H9 (cell line): ENCODE measurements around the gene ARAF. TPM values are rescaled to one million over a fixed set of nuclear protein-coding genes. Genes with fewer than 3 reads are reported as not detected.

Source experiments
- DNase-seq: peaks from one replicate; pipeline ENCODE4 v3.0.0-alpha.2; 2017
- H2AFZ ChIP-seq: one replicate; pipeline ENCODE4 v1.6.1; 2013; ENCODE audit warnings: mild to moderate bottlenecking, low read length, control low read depth, moderate library complexity
- H2AK5ac ChIP-seq: 2 replicates; pipeline ENCODE4 v1.6.1; 2013; ENCODE audit warnings: low read length, control low read depth, mixed read lengths; ENCODE audit not compliant: insufficient read length
- H2BK120ac ChIP-seq: one replicate; pipeline ENCODE4 v1.6.1; 2013; ENCODE audit warnings: low read depth, mild to moderate bottlenecking, low read length, control low read depth, inconsistent platforms; ENCODE audit not compliant: poor library complexity, severe bottlenecking
- H2BK12ac ChIP-seq: 2 replicates; pipeline ENCODE4 v1.6.1; 2013; ENCODE audit warnings: low read length, control low read depth, mixed read lengths, low read depth; ENCODE audit not compliant: insufficient read length
- H2BK15ac ChIP-seq: 2 replicates; pipeline ENCODE4 v1.6.1; 2013; ENCODE audit warnings: low read depth, low read length, control low read depth
- H2BK20ac ChIP-seq: one replicate; pipeline ENCODE4 v1.6.1; 2013; ENCODE audit warnings: low read depth, mild to moderate bottlenecking, low read length, control low read depth, inconsistent platforms; ENCODE audit not compliant: poor library complexity, severe bottlenecking
- H2BK5ac ChIP-seq: 2 replicates; pipeline ENCODE4 v1.6.1; 2013; ENCODE audit warnings: low read length, control low read depth, mixed read lengths; ENCODE audit not compliant: insufficient read length
- H3K14ac ChIP-seq: 2 replicates; pipeline ENCODE4 v1.6.1; 2013; ENCODE audit warnings: low read length, control low read depth; ENCODE audit not compliant: insufficient read depth
- H3K18ac ChIP-seq: 2 replicates; pipeline ENCODE4 v1.6.1; 2013; ENCODE audit warnings: low read depth, mild to moderate bottlenecking, mixed read lengths, low read length, control low read depth; ENCODE audit not compliant: insufficient read length
- H3K23ac ChIP-seq: 2 replicates; pipeline ENCODE4 v1.6.1; 2013; ENCODE audit warnings: low read length, control low read depth, mixed read lengths, low read depth; ENCODE audit not compliant: insufficient read length
- H3K23me2 ChIP-seq: 2 replicates; pipeline ENCODE4 v1.6.1; 2013; ENCODE audit warnings: low read depth, mild to moderate bottlenecking, mixed read lengths, low read length, control low read depth; ENCODE audit not compliant: insufficient read length, poor library complexity, severe bottlenecking
- H3K27ac ChIP-seq: 2 replicates; pipeline ENCODE4 v1.5.1; 2013; ENCODE audit warnings: low read length, control low read depth, mixed read lengths, low read depth; ENCODE audit not compliant: insufficient read length
- H3K27me3 ChIP-seq: 2 replicates; pipeline ENCODE4 v1.6.1; 2013; ENCODE audit warnings: low read length, control low read depth, inconsistent platforms; ENCODE audit not compliant: insufficient read depth
- H3K4ac ChIP-seq: 2 replicates; pipeline ENCODE4 v1.6.1; 2013; ENCODE audit warnings: low read depth, mild to moderate bottlenecking, control low read depth, inconsistent platforms, low read length, moderate library complexity
- H3K4me1 ChIP-seq: 2 replicates; pipeline ENCODE4 v1.6.1; 2013; ENCODE audit warnings: low read length, control low read depth, inconsistent platforms; ENCODE audit not compliant: insufficient read depth
- H3K4me2 ChIP-seq: 2 replicates; pipeline ENCODE4 v1.6.1; 2013; ENCODE audit warnings: low read length, control low read depth, mixed read lengths; ENCODE audit not compliant: insufficient read length, insufficient read depth
- H3K56ac ChIP-seq: 2 replicates; pipeline ENCODE4 v1.6.1; 2013; ENCODE audit warnings: low read depth, mild to moderate bottlenecking, mixed read lengths, low read length, control low read depth; ENCODE audit not compliant: insufficient read length
- H3K79me1 ChIP-seq: 2 replicates; pipeline ENCODE4 v1.6.1; 2013; ENCODE audit warnings: low read depth, mild to moderate bottlenecking, moderate library complexity, low read length, control low read depth, inconsistent platforms; ENCODE audit not compliant: insufficient read depth, poor library complexity, severe bottlenecking
- H3K79me2 ChIP-seq: 2 replicates; pipeline ENCODE4 v1.6.1; 2013; ENCODE audit warnings: low read length, control low read depth, inconsistent platforms; ENCODE audit not compliant: insufficient read depth
- H3K9ac ChIP-seq: 2 replicates; pipeline ENCODE4 v1.6.1; 2013; ENCODE audit warnings: low read length, control low read depth, mixed read lengths; ENCODE audit not compliant: insufficient read length; ENCODE audit errors: extremely low read depth
- H3K9me3 ChIP-seq: one replicate; pipeline ENCODE4 v1.6.1; 2013; ENCODE audit warnings: low read depth, low read length, inconsistent platforms; ENCODE audit not compliant: control insufficient read depth
- H3T11ph ChIP-seq: one replicate; pipeline ENCODE4 v1.6.1; 2013; ENCODE audit warnings: mild to moderate bottlenecking, low read length, control low read depth, inconsistent platforms
- H4K20me1 ChIP-seq: one replicate; pipeline ENCODE4 v1.6.1; 2013; ENCODE audit not compliant: control insufficient read depth, insufficient read length, insufficient read depth
- H4K5ac ChIP-seq: 2 replicates; pipeline ENCODE4 v1.6.1; 2013; ENCODE audit warnings: low read depth, mild to moderate bottlenecking, mixed read lengths, low read length, control low read depth; ENCODE audit not compliant: insufficient read length
- H4K8ac ChIP-seq: replicated peaks from 2 replicates; pipeline ENCODE4 v1.6.1; 2013; ENCODE audit warnings: low read length, control low read depth, mixed read lengths, low read depth; ENCODE audit not compliant: insufficient read length
- H4K91ac ChIP-seq: 2 replicates; pipeline ENCODE4 v1.6.1; 2013; ENCODE audit warnings: low read depth, mild to moderate bottlenecking, moderate library complexity, mixed read lengths, low read length, control low read depth; ENCODE audit not compliant: insufficient read length
- H3K27ac Mint-ChIP-seq, 3 experiments: 2 replicates in 2 of 3; 3 replicates in 1 of 3; pipeline ENCODE4 v1.8.0; 2020 to 2021; ENCODE audit warnings: mixed read lengths in 3 of 3, mild to moderate bottlenecking in 1 of 3, moderate library complexity in 1 of 3
- H3K27me3 Mint-ChIP-seq: 2 replicates; pipeline ENCODE4 v1.8.0; 2021; ENCODE audit warnings: low read depth, mild to moderate bottlenecking, moderate library complexity, mixed read lengths
- H3K36me3 Mint-ChIP-seq, 3 experiments: 2 replicates in 2 of 3; 3 replicates in 1 of 3; pipeline ENCODE4 v1.8.0; 2020 to 2021; ENCODE audit warnings: low read depth in 3 of 3, mixed read lengths in 3 of 3; ENCODE audit not compliant: insufficient read depth in 1 of 3
- H3K4me1 Mint-ChIP-seq, 2 experiments: 2 replicates each; pipeline ENCODE4 v1.8.0; 2020; ENCODE audit warnings: mixed read lengths in 2 of 2
- H3K4me3 Mint-ChIP-seq, 2 experiments: 2 replicates in 1 of 2; 3 replicates in 1 of 2; pipeline ENCODE4 v1.8.0; 2020 to 2021; ENCODE audit warnings: mild to moderate bottlenecking in 2 of 2, mixed read lengths in 2 of 2, moderate library complexity in 1 of 2
- H3K9me3 Mint-ChIP-seq, 2 experiments: 2 replicates in 1 of 2; 3 replicates in 1 of 2; pipeline ENCODE4 v1.8.0; 2020; ENCODE audit warnings: mild to moderate bottlenecking in 2 of 2, mixed read lengths in 2 of 2, moderate library complexity in 1 of 2
- WGBS: extraction: QIAGEN DNeasy Blood & Tissue Kit; methylation state at CpG from one replicate; pipeline ENCODE4 v1.1.7; 2013; ENCODE audit warnings: missing lambda C conversion rate, low lambda C conversion rate, mixed read lengths; ENCODE audit not compliant: insufficient read length; ENCODE audit errors: extremely low coverage; 5-methylcytosine and 5-hydroxymethylcytosine counted together
- total RNA-seq: library from RNA; stranded (reverse); gene quantifications from 2 replicates; pipeline ENCODE4 v1.2.1, GENCODE V29; 2021
- TF ChIP-seq, protein P1 (sequence below): fragments of 200-600 bp; sonication (generic); conservative IDR thresholded peaks from 3 replicates; pipeline ENCODE4 v1.8.0; 2021; ENCODE audit warnings: antibody characterized with exemption, mild to moderate bottlenecking

The ARAF gene
- total RNA-seq, 1 experiment from 2014 or later, result 48.1 TPM

DNA sequence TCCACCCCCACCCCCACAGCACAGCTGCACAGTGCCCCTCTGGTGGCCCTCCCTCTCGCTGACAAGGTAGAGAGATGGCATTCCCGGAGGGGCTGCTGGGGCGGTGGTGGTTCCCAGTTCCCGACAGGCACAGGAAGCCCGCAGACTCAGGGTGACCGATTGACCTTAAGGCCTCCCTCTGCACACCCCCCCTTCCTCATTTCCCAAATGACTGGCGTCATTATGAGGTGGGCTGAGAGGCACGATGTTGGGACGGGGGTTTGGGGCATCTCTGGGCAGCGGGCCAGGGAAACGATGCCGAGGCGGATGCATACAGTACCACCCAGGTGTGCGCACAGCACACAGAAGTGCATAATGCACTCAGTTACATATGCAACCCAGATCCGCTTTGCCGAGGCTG, 17.7 kb downstream of the ARAF start:
- H4K5ac ChIP-seq, result no peak overlapping the region
- H2BK120ac ChIP-seq, result no peak overlapping the region
- no peak overlapping the region for H3K23ac ChIP-seq
- no CpG with 5 or more reads among the region's 16 CpGs for WGBS
- H4K20me1 ChIP-seq, result no peaks in the 10 kb centered on the region
- no peak overlapping the region for H3K27ac ChIP-seq
- Mint-ChIP-seq H3K4me1 (peaks cover 11 to 30% of the 10 kb centered on the region in 2 experiments), H3K4me3 (no peak overlapping the region), H3K36me3 (peaks cover 7 to 17% (median 7%) of the 10 kb centered on the region in 3 experiments; a peak in 6 of 7 replicates), H3K27ac (no peak overlapping the region), H3K27me3 (no peaks in the 10 kb centered on the region; the same call in 1 of the 2 replicates), H3K9me3 (peaks cover 68 to 82% of the 10 kb centered on the region in 2 experiments)
- H3K9me3 ChIP-seq, result peaks cover 16% of the 10 kb centered on the region
- no peak overlapping the region for H2AK5ac ChIP-seq
- H3K4me2 ChIP-seq, result no peak overlapping the region
- H3K9ac ChIP-seq, result no peak overlapping the region
- no peak overlapping the region for H3K18ac ChIP-seq
- no peak overlapping the region for H3K56ac ChIP-seq
- H4K91ac ChIP-seq, result no peak overlapping the region
- no peaks in the 10 kb centered on the region for H3K27me3 ChIP-seq
- TF ChIP-seq, protein P1, sequence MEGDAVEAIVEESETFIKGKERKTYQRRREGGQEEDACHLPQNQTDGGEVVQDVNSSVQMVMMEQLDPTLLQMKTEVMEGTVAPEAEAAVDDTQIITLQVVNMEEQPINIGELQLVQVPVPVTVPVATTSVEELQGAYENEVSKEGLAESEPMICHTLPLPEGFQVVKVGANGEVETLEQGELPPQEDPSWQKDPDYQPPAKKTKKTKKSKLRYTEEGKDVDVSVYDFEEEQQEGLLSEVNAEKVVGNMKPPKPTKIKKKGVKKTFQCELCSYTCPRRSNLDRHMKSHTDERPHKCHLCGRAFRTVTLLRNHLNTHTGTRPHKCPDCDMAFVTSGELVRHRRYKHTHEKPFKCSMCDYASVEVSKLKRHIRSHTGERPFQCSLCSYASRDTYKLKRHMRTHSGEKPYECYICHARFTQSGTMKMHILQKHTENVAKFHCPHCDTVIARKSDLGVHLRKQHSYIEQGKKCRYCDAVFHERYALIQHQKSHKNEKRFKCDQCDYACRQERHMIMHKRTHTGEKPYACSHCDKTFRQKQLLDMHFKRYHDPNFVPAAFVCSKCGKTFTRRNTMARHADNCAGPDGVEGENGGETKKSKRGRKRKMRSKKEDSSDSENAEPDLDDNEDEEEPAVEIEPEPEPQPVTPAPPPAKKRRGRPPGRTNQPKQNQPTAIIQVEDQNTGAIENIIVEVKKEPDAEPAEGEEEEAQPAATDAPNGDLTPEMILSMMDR, result no peak
- H3K23me2 ChIP-seq, result peaks cover 4% of the 10 kb centered on the region
- no peak overlapping the region for H2AFZ ChIP-seq
- no peak overlapping the region for H3K14ac ChIP-seq
- H3K79me1 ChIP-seq, result no peaks in the 10 kb centered on the region
- H3K4ac ChIP-seq, result no peak overlapping the region
- DNase-seq, result no peak
- no peak overlapping the region for H4K8ac ChIP-seq
- no peaks in the 10 kb centered on the region for H3K4me1 ChIP-seq
- H3T11ph ChIP-seq, result no peak overlapping the region
- no peak overlapping the region for H2BK12ac ChIP-seq
- H3K79me2 ChIP-seq, result no peaks in the 10 kb centered on the region
- H2BK5ac ChIP-seq, result no peak overlapping the region
- no peak overlapping the region for H2BK20ac ChIP-seq
- no peak overlapping the region for H2BK15ac ChIP-seq
